ENCODE results near the gene DNM1.

Gene DNM1

DNA sequence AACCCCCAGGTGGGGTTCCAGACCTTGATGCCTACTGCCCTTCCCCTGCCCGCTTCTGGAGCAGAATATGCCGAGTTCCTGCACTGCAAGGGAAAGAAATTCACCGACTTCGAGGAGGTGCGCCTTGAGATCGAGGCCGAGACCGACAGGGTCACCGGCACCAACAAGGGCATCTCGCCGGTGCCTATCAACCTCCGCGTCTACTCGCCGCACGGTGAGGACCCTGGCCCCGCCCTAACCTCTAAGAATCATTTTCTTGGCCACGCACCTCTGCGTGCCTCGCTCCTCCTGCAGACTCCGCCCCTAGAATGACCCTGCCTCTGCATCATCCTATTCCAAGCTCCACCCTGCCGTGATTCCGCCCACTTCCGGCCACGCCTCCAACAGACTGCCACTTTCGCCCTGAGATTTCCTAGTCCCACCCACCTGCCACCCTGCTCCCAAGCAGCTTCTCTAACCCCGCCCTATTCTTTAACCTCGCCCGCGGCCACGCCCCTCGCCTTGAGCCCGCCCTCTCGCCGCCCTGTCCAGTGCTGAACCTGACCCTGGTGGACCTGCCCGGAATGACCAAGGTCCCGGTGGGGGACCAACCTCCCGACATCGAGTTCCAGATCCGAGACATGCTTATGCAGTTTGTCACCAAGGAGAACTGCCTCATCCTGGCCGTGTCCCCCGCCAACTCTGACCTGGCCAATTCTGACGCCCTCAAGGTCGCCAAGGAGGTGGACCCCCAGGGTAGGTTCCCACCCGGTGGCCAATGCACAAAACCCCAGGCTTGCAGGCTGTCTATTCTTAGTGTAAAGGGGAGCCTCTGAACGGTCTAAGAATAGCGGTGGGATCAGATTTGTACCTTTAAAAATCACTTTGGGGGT is 15.6 kb downstream of the DNM1 start:
- Histone ChIP-seq H3K27ac (ENCODE audit: low read depth, low read length, poor library complexity, severe bottlenecking) (no peak overlapping the region), H3K27me3 (ENCODE audit: insufficient read depth, low read length) (peaks cover 7% of the 10 kb centered on the region; the same call in 1 of the 2 replicates), H4K20me1 (ENCODE audit: insufficient read depth, low read length) (no peaks in the 10 kb centered on the region), H3K9me3 (ENCODE audit: low read length) (no peaks in the 10 kb centered on the region), H3K36me3 (ENCODE audit: insufficient read depth, low read length) (no peaks in the 10 kb centered on the region), H3K79me2 (ENCODE audit: insufficient read depth, low read length) (no peaks in the 10 kb centered on the region), H2AFZ (ENCODE audit: low read length) (no peak overlapping the region), H3F3A (ENCODE audit: insufficient read depth, low read length) (no peaks in the 10 kb centered on the region), H3K9ac (ENCODE audit: low read length) (peak overlapping the region; percentile 27; the same call in 1 of the 2 replicates), H3K9me2 (ENCODE audit: low read depth, low read length) (no peaks in the 10 kb centered on the region), H3K4me1 (ENCODE audit: insufficient read depth, low read length, severe bottlenecking) (peaks cover 9% of the 10 kb centered on the region), H3K4me3 (ENCODE audit: low read depth, low read length, poor library complexity, severe bottlenecking) (peak overlapping the region; percentile 56), H3K4me2 (ENCODE audit: low read length) (peak overlapping the region; percentile 73)
- no peak for TF ChIP-seq EZH2 (IDR thresholded peaks at IDR 0.05; ENCODE audit: borderline replicate concordance, low read length)
- TF ChIP-seq, protein P1, sequence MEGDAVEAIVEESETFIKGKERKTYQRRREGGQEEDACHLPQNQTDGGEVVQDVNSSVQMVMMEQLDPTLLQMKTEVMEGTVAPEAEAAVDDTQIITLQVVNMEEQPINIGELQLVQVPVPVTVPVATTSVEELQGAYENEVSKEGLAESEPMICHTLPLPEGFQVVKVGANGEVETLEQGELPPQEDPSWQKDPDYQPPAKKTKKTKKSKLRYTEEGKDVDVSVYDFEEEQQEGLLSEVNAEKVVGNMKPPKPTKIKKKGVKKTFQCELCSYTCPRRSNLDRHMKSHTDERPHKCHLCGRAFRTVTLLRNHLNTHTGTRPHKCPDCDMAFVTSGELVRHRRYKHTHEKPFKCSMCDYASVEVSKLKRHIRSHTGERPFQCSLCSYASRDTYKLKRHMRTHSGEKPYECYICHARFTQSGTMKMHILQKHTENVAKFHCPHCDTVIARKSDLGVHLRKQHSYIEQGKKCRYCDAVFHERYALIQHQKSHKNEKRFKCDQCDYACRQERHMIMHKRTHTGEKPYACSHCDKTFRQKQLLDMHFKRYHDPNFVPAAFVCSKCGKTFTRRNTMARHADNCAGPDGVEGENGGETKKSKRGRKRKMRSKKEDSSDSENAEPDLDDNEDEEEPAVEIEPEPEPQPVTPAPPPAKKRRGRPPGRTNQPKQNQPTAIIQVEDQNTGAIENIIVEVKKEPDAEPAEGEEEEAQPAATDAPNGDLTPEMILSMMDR (IDR thresholded peaks at IDR 0.05; ENCODE audit: low read length), result no peak

DNA sequence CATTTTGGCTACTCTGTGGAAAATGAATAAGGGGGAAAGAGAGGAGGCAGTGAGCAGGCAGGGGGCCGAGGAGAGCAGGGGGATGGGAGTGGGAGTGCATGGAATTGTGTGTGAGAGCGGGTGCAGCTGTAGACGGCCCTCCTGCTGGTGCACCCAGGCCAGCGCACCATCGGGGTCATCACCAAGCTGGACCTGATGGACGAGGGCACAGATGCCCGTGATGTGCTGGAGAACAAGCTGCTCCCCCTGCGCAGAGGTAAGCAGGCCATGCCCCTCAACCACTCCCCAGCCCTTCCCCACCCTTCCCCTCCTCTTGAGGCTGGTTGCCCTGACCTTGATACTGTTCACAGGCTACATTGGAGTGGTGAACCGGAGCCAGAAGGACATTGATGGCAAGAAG is 16.7 kb downstream of the DNM1 start:
- no peaks in the 10 kb centered on the region for H4K20me1 ChIP-seq (ENCODE audit: insufficient read depth, low read length)
- H3K27ac ChIP-seq (ENCODE audit: low read depth, low read length, poor library complexity, severe bottlenecking), result no peak overlapping the region
- H2AFZ ChIP-seq (ENCODE audit: low read length), result no peak overlapping the region
- no peaks in the 10 kb centered on the region for H3K36me3 ChIP-seq (ENCODE audit: insufficient read depth, low read length)
- no peaks in the 10 kb centered on the region for H3K9me2 ChIP-seq (ENCODE audit: low read depth, low read length)
- no peak overlapping the region for H3K9ac ChIP-seq (ENCODE audit: low read length)
- no peaks in the 10 kb centered on the region for H3K9me3 ChIP-seq (ENCODE audit: low read length)
- H3F3A ChIP-seq (ENCODE audit: insufficient read depth, low read length), result no peaks in the 10 kb centered on the region
- TF ChIP-seq, protein P1 (IDR thresholded peaks at IDR 0.05; ENCODE audit: low read length), result no peak
- no peak for TF ChIP-seq EZH2 (IDR thresholded peaks at IDR 0.05; ENCODE audit: borderline replicate concordance, low read length)
- H3K4me2 ChIP-seq (ENCODE audit: low read length), result no peak overlapping the region
- H3K27me3 ChIP-seq (ENCODE audit: insufficient read depth, low read length), result peaks cover 7% of the 10 kb centered on the region; the same call in 1 of the 2 replicates
- H3K79me2 ChIP-seq (ENCODE audit: insufficient read depth, low read length), result no peaks in the 10 kb centered on the region
- H3K4me1 ChIP-seq (ENCODE audit: insufficient read depth, low read length, severe bottlenecking), result peaks cover 9% of the 10 kb centered on the region
- H3K4me3 ChIP-seq (ENCODE audit: low read depth, low read length, poor library complexity, severe bottlenecking), result no peak overlapping the region

DNA sequence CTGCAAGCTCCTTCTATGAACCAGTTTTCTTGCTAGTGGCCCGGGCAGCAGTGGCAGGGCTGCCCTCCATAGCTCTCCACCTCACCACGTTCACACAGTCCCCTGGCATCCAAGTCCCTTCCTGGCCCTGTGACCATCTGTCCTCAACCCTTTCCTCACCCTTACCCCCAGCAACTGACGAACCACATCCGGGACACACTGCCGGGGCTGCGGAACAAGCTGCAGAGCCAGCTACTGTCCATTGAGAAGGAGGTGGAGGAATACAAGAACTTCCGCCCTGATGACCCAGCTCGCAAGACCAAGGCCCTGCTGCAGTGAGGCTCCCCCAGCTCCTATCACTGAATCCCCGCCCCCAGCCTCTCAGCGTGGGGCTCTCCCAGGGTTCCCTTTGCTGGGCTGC is 18.8 kb downstream of the DNM1 start:
- no peaks in the 10 kb centered on the region for H4K20me1 ChIP-seq (ENCODE audit: insufficient read depth, low read length)
- H3K27ac ChIP-seq (ENCODE audit: low read depth, low read length, poor library complexity, severe bottlenecking), result no peak overlapping the region
- no peaks in the 10 kb centered on the region for H3K36me3 ChIP-seq (ENCODE audit: insufficient read depth, low read length)
- H3F3A ChIP-seq (ENCODE audit: insufficient read depth, low read length), result no peaks in the 10 kb centered on the region
- no peak overlapping the region for H3K4me3 ChIP-seq (ENCODE audit: low read depth, low read length, poor library complexity, severe bottlenecking)
- H3K9me2 ChIP-seq (ENCODE audit: low read depth, low read length), result no peaks in the 10 kb centered on the region
- no peaks in the 10 kb centered on the region for H3K9me3 ChIP-seq (ENCODE audit: low read length)
- H3K4me1 ChIP-seq (ENCODE audit: insufficient read depth, low read length, severe bottlenecking), result peaks cover 9% of the 10 kb centered on the region
- TF ChIP-seq, protein P1 (IDR thresholded peaks at IDR 0.05; ENCODE audit: low read length), result no peak
- TF ChIP-seq EZH2 (IDR thresholded peaks at IDR 0.05; ENCODE audit: borderline replicate concordance, low read length), result no peak
- H3K9ac ChIP-seq (ENCODE audit: low read length), result no peak overlapping the region
- H2AFZ ChIP-seq (ENCODE audit: low read length), result no peak overlapping the region
- no peaks in the 10 kb centered on the region for H3K79me2 ChIP-seq (ENCODE audit: insufficient read depth, low read length)
- H3K27me3 ChIP-seq (ENCODE audit: insufficient read depth, low read length), result peaks cover 9% of the 10 kb centered on the region; the same call in 1 of the 2 replicates
- H3K4me2 ChIP-seq (ENCODE audit: low read length), result no peak overlapping the region

All from OCI-LY1 (cell line).